ENCODE data around the gene LRRC15.

Gene LRRC15

DNA sequence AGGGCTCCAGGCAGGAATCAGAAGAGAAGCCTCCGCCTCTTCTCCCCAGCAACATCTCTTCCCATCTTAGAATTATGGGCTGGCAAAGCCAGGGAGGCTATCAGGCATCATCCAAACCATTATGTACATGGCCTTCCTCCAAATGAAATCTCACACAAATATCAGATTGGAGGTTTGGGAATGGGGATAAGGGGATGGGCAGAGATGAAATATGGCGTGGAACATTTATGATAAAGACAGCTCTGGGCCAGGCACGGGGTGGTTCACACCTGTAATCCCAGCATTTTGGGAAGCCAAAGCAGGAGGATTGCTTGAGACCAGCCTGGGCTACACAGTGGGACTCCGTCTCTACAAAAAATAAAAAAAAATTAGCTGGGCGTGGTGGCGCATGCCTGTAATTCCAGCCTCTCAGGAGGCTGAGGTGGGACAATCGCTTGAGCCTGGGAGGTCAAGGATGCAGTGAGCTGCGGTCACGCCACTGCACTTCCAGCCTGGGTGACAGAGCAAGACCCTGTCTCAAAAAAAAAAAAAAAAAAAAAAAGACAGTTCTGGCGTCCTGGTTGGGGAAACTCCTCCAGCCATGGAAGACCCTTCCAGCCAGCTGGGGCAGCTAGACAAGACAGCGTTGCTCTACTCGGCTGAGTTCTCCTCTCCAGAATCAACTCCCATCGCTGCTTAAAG is 55.0 kb downstream of the LRRC15 start:
- DNase-seq: no peak

DNA sequence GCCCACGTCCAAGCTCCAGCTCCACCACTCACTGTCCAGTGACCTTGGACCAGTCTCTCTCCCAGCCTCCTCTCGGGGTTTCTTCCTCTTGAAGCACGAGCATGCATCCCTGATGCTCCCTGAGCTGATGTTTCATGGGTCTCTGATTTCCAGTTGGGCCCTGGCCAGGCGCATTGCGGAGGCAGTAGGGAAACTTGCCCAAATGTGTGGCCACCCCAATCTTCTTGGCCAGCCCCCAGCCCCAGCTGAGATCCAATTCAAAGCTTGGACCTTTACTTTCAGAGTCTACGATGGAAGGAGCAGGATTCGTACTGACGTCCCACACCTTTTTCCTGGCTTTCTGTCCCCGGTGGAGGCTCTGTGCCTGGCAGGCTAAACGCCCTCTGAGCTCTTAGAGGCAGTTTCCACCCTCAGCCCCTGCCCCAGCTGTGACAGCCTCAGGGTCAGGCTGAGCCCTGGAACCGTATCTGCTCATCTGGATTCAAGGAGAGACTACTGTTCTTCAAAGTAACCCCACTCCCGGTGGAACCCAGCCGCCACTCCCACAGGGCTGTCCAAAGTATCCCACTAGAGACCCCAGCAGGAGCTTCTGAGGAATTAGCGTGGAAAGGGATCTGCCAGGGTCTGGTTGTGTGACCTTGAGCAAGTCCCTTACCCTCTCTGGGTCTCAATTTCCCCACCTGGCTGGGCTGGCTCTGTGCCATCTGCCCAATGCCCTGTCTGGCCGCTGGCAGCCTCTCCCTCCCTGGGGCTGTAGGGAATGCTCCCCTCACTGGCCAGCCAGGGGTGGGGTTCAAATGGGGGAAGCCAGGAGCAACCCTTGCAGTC is 55.8 kb downstream of the LRRC15 start:
- DNase-seq: no peak

DNA sequence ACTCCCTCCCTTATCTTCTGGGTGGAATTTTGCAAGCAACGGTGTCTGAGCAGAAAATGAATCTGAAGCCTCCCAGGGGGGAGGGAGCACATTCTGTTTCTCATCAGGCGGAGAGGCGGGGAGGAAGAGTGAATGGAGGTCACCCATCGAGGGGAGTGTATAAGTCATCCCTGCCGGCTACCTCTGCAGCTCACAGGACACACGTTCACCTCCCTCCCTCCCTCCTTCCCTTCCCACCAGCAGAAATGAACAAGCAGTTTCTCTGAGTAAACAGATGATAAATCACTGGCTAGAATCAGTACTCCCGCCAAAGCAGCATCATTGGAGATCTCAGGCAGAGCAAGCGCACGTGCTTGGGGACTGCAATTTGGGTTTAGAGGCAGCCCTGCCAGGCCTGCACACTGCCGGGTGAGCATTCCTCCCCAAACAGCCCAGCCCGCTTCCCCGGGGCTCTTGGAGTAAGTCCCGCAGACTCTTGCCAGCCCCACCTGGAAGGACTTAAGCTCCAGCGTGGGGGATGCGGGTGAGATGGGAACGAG is 56.7 kb downstream of the LRRC15 start:
- no peak for DNase-seq

GRCh38 chr3:194312186-194312742 is 57.3 kb downstream of the LRRC15 start:
- DNase-seq: no peak

DNA sequence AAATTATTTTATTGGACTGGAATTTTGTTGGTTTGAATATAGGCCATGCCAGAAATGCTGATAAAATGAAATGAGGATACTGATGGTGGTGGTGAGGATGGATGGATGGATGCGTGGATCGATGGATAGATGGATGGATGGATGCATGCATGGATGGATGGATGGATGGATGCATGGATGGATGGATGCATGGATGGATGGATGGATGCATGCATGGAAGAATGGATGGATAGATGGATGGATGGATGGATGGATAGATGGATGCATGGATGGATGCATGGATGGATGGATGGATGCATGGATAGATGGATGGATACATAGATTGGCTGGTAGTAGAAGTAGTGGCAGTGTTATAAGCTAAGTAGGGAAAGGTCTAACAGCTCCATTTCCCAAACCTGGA is 58.5 kb downstream of the LRRC15 start:
- no peak for DNase-seq

GRCh38 chr3:194310060-194310835 is 59.3 kb downstream of the LRRC15 start:
- DNase-seq: no peak

DNA sequence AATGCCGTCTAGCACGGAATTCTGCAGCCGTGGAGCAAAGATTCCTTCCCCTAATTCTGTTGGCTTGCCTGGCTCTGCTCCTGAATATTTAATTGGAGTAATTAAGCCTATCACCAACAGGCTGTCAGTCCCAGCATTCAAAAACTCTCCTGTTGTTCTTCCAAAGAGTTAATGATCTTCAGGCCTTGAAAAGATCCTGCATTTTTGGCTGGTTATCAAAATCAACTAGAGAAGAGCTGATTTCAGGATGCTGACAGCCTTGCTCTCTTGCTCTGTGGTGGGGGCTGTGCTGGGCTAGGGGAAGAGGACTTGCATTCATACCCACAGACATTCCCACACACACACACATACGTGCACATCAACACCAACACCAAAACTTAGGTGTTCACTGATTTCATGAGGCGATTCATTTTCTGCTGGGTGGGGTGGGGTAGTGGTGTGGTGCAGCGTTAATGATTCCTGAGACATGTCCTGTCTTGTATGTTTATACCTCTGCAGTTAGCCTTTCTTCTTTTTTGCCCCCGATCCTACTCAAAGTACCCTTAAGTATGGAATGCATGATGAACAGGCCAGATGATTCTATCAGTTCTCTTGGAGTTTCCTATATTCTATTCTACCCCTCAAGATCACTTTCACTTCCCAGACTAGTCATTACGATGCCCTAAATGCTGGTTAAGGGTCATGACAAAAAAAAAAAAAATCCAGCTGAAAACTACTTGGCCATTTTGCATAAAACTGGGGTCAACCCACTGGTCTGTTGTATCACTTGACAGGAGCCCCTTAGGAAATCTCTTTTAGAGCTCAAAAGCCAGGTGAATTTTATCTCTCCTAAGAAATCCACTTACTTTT is 60.7 kb downstream of the LRRC15 start:
- DNase-seq: peak; percentile 57

DNA sequence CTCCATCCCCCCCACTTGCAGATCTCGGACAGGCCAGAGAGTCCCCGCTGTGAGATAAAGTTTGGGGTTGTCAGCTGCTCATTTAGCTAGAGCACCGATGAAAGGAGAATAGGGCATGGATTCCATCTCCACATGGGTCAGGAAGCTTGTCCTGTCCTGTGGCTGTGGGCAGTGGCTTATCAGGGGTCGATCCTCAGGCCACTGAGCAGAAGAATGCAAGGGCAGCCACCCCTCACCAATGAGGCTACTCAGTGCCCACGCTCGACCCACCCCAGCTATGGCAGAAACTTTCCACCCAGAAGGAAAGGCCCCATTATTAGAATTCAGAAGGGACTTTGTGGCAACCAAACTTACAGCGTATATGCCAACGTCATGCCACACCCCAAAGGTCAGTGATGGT is 61.7 kb downstream of the LRRC15 start:
- no peak for DNase-seq

DNA sequence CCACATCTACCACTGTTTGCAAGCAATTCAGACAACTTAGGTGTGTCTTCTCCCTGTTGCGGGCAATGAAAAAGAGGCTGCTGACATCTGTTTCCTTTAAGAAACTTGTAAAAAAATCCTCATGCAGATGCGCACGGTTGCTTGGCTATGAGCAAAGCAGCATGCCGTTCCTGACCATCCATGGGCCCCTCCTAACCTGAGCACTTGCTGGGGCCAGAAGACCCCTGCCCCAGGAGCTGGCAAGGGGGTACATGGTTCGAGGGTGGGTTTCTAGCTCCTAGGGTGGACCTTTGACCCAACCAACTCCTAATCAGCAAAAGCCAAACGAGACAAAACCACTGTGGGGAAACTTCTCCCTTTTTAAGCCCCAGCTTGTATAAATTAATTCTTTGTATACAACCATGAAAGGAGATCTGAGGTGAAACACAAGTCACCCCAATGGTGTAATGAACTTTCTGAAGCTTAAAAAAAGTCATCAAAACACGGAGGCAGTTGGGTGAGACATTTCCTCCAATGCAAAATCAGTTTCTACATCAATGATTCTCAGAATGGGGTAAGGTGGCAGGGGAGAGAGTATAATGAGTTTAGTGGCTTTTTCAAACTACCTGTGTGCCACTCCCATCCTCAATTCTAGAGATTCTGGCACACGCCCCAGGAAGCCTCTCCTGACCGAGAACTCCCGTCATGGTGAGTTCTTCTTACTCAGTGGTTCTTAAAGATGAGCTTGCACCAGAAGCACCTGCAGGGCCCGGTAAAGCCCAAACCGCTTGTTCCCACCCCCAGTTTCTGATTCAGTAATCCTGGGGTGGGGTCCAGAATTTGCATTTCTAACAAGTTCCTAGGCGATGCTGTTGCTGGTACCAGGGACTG is 62.5 kb downstream of the LRRC15 start:
- DNase-seq: peak; percentile 66

DNA sequence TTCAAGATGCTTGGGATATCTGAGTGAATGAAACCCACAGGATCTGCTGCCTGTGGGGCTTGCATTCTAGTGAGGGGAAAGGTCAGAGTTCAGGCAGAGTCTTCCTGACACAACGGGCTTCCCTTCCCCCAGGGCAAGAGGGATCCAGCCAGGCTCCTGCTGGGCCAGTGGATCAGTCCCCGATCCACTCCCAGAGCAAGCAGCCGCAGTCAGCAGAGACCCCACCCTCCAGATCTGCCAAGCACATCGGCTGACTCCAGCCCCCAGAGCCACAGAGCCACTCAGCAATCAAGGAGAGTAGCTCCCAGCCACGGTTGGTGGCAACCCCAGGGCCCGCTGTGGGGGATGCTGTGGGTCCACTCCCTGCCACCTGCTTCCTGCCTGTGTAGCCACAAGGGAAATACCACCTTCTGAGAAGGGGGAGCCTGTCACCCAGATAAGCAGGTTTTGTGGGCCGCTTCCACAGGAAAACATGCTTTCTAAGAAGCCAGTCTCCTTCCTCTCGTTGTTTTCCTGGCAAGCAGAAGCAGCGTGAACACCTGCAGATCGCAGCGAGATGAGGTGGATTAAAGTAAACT is 63.3 kb downstream of the LRRC15 start:
- DNase-seq: peak; percentile 76

DNA sequence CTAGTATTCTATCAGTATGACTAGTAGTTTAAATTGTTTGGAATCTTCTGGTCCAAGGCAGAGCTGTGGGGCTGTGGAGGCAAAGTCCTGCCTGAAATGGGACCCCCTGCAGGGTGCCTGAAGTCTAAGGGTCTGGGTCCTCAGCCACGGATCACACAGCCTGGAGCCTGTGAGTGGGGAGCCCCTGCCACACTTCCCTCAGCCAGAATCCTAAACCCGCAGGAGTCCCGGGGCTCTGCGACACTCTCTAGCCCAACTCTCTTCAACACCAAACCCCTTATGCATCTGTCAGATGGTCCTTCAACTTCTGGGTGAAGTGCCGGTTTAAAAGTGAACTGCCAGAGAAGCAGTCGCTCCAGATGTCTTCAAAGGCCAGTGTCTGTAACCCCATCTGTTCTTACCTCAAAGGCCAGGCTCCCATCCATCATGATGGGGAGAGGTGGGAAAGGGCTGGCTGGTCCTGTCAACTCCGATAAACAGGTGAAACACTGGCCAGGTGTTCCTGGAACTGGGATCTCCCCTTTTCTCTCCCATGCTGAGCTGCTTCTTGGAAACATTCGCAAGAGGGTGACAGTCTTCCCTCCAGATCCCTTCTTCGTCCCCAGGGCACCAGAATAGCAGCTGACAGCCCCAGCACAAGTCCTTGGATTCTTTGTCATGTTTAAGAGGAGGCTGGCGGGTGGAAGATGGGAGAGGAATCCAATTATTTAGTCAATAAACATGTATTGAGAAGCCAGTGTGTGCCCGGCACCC is 64.0 kb downstream of the LRRC15 start:
- no peak for DNase-seq
